HepG2 (cell line): ENCODE measurements around the gene ABHD1. TPM values are rescaled to one million over a fixed set of nuclear protein-coding genes. Genes with fewer than 3 reads are reported as not detected.
A peak's percentile ranks its signal among the peaks of the same experiment; 100 is the strongest.

Experiments used
- ATF1 ChIP-seq: IDR thresholded peaks from 2 replicates; pipeline ENCODE4 v1.6.1; 2016; ENCODE audit warnings: mild to moderate bottlenecking, control low read depth
- HMG20A ChIP-seq: IDR thresholded peaks from 2 replicates; pipeline ENCODE4 v1.6.1; 2016; ENCODE audit warnings: borderline replicate concordance
- HNF4A ChIP-seq: sonication (generic); formaldehyde crosslinking; IDR thresholded peaks from 2 replicates; pipeline ENCODE4 v1.4.0; 2020; ENCODE audit warnings: missing genetic modification reagents
- NR2F6 ChIP-seq, 2 experiments: IDR thresholded peaks; 2 replicates each; pipeline ENCODE4 v1.6.1; 2016; ENCODE audit warnings: antibody characterized with exemption in 1 of 2, mild to moderate bottlenecking in 1 of 2
- POLR2A ChIP-seq, 2 experiments: IDR thresholded peaks; 2 replicates each; pipeline ENCODE4 v1.6.1; 2011; ENCODE audit warnings: low read depth in 2 of 2, low read length in 2 of 2, mild to moderate bottlenecking in 1 of 2, moderate library complexity in 1 of 2; ENCODE audit not compliant: insufficient read depth in 1 of 2
- PTBP1 ChIP-seq: fragments of 200-400 bp; formaldehyde crosslinking; IDR thresholded peaks from 2 replicates; pipeline ENCODE4 v1.6.1; 2018; ENCODE audit warnings: low read length, low read depth; ENCODE audit not compliant: poor library complexity, severe bottlenecking
- SAP130 ChIP-seq: IDR thresholded peaks from 2 replicates; pipeline ENCODE4 v1.6.1; 2016; ENCODE audit warnings: low read depth
- ZNF773 ChIP-seq: sonication (generic); formaldehyde crosslinking; IDR thresholded peaks from 2 replicates; pipeline ENCODE4 v1.4.0; 2020; ENCODE audit warnings: missing genetic modification reagents, borderline replicate concordance
- polyA plus RNA-seq, 8 experiments: library from polyadenylated mRNA; depleted of rRNA in 3 of 8; stranded (reverse) in 7 of 8; unstranded in 1 of 8; fragments of >200 nt; fragmentation: Illumina TruSeq in 4 of 8; extraction: Trizol in 4 of 8; gene quantifications; 2 replicates each; pipeline versions ENCODE4 v1.2.1 to v1.2.3, GENCODE V29; 2011 to 2016; ENCODE audit warnings: low read depth in 4 of 8, missing spikeins in 1 of 8, mixed read lengths in 1 of 8; ENCODE audit not compliant: insufficient read depth in 1 of 8
- total RNA-seq, 5 experiments: library from RNA; depleted of rRNA; stranded (reverse); fragments of >200 nt; fragmentation: Illumina TruSeq; extraction: Trizol; gene quantifications; 2 replicates each; pipeline ENCODE4 v1.2.3, GENCODE V29; 2016; ENCODE audit warnings: low read depth in 1 of 5
- TF ChIP-seq, protein P1 (sequence below): sonication (generic); formaldehyde crosslinking; IDR thresholded peaks from 2 replicates; pipeline ENCODE4 v1.5.1; 2020; ENCODE audit warnings: mild to moderate bottlenecking, missing genetic modification reagents, borderline replicate concordance
- TF ChIP-seq, protein P2 (sequence below): sonication (generic); formaldehyde crosslinking; IDR thresholded peaks from 2 replicates; pipeline ENCODE4 v1.9.0; 2022; ENCODE audit warnings: missing genetic modification reagents, mild to moderate bottlenecking, borderline replicate concordance
- TF ChIP-seq, protein P3 (sequence below): sonication (generic); formaldehyde crosslinking; IDR thresholded peaks from 2 replicates; pipeline ENCODE4 v1.9.0; 2021; ENCODE audit warnings: mild to moderate bottlenecking, missing genetic modification reagents
- TF ChIP-seq, protein P4 (sequence below): IDR thresholded peaks from 2 replicates; pipeline ENCODE4 v1.4.0; 2020; ENCODE audit warnings: mild to moderate bottlenecking, missing genetic modification reagents

Gene ABHD1
- total and polyA plus RNA-seq, 2 of the 13 experiments (the other 11 are each of a cell fraction or from before 2014, with no cell fraction given): 0.04 to 0.81 TPM

GRCh38 chr2:27126252-27126710 is 2.7 kb downstream of the ABHD1 start (continued):
- TF ChIP-seq, protein P1, sequence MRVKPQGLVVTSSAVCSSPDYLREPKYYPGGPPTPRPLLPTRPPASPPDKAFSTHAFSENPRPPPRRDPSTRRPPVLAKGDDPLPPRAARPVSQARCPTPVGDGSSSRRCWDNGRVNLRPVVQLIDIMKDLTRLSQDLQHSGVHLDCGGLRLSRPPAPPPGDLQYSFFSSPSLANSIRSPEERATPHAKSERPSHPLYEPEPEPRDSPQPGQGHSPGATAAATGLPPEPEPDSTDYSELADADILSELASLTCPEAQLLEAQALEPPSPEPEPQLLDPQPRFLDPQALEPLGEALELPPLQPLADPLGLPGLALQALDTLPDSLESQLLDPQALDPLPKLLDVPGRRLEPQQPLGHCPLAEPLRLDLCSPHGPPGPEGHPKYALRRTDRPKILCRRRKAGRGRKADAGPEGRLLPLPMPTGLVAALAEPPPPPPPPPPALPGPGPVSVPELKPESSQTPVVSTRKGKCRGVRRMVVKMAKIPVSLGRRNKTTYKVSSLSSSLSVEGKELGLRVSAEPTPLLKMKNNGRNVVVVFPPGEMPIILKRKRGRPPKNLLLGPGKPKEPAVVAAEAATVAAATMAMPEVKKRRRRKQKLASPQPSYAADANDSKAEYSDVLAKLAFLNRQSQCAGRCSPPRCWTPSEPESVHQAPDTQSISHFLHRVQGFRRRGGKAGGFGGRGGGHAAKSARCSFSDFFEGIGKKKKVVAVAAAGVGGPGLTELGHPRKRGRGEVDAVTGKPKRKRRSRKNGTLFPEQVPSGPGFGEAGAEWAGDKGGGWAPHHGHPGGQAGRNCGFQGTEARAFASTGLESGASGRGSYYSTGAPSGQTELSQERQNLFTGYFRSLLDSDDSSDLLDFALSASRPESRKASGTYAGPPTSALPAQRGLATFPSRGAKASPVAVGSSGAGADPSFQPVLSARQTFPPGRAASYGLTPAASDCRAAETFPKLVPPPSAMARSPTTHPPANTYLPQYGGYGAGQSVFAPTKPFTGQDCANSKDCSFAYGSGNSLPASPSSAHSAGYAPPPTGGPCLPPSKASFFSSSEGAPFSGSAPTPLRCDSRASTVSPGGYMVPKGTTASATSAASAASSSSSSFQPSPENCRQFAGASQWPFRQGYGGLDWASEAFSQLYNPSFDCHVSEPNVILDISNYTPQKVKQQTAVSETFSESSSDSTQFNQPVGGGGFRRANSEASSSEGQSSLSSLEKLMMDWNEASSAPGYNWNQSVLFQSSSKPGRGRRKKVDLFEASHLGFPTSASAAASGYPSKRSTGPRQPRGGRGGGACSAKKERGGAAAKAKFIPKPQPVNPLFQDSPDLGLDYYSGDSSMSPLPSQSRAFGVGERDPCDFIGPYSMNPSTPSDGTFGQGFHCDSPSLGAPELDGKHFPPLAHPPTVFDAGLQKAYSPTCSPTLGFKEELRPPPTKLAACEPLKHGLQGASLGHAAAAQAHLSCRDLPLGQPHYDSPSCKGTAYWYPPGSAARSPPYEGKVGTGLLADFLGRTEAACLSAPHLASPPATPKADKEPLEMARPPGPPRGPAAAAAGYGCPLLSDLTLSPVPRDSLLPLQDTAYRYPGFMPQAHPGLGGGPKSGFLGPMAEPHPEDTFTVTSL (CRISPR knock-in tag): peak; percentile 49; the same call in 1 of the 2 replicates
- TF ChIP-seq HNF4A (CRISPR knock-in tag) (peak; percentile 89), ATF1 (CRISPR knock-in tag) (no peak), PTBP1 (no peak), NR2F6 (IDR thresholded peaks at IDR 0.05) (no peak), NR2F6 (CRISPR knock-in tag; IDR thresholded peaks at IDR 0.05) (0 out of 2 replicates have a peak, but pooled peaks have one; percentile 6), HMG20A (CRISPR knock-in tag) (peak; percentile 23), SAP130 (peak; percentile 34; the same call in 1 of the 2 replicates), POLR2A (IDR thresholded peaks at IDR 0.05; ENCODE audit: insufficient read depth in 1 of 2, low read depth in 2 of 2, low read length in 2 of 2) (peak in 1 of 2 experiments; percentile 5; a peak in 1 of 4 replicates), ZNF773 (CRISPR knock-in tag) (no peak)
- TF ChIP-seq, protein P2, sequence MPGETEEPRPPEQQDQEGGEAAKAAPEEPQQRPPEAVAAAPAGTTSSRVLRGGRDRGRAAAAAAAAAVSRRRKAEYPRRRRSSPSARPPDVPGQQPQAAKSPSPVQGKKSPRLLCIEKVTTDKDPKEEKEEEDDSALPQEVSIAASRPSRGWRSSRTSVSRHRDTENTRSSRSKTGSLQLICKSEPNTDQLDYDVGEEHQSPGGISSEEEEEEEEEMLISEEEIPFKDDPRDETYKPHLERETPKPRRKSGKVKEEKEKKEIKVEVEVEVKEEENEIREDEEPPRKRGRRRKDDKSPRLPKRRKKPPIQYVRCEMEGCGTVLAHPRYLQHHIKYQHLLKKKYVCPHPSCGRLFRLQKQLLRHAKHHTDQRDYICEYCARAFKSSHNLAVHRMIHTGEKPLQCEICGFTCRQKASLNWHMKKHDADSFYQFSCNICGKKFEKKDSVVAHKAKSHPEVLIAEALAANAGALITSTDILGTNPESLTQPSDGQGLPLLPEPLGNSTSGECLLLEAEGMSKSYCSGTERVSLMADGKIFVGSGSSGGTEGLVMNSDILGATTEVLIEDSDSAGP (CRISPR knock-in tag): no peak
- TF ChIP-seq, protein P3, sequence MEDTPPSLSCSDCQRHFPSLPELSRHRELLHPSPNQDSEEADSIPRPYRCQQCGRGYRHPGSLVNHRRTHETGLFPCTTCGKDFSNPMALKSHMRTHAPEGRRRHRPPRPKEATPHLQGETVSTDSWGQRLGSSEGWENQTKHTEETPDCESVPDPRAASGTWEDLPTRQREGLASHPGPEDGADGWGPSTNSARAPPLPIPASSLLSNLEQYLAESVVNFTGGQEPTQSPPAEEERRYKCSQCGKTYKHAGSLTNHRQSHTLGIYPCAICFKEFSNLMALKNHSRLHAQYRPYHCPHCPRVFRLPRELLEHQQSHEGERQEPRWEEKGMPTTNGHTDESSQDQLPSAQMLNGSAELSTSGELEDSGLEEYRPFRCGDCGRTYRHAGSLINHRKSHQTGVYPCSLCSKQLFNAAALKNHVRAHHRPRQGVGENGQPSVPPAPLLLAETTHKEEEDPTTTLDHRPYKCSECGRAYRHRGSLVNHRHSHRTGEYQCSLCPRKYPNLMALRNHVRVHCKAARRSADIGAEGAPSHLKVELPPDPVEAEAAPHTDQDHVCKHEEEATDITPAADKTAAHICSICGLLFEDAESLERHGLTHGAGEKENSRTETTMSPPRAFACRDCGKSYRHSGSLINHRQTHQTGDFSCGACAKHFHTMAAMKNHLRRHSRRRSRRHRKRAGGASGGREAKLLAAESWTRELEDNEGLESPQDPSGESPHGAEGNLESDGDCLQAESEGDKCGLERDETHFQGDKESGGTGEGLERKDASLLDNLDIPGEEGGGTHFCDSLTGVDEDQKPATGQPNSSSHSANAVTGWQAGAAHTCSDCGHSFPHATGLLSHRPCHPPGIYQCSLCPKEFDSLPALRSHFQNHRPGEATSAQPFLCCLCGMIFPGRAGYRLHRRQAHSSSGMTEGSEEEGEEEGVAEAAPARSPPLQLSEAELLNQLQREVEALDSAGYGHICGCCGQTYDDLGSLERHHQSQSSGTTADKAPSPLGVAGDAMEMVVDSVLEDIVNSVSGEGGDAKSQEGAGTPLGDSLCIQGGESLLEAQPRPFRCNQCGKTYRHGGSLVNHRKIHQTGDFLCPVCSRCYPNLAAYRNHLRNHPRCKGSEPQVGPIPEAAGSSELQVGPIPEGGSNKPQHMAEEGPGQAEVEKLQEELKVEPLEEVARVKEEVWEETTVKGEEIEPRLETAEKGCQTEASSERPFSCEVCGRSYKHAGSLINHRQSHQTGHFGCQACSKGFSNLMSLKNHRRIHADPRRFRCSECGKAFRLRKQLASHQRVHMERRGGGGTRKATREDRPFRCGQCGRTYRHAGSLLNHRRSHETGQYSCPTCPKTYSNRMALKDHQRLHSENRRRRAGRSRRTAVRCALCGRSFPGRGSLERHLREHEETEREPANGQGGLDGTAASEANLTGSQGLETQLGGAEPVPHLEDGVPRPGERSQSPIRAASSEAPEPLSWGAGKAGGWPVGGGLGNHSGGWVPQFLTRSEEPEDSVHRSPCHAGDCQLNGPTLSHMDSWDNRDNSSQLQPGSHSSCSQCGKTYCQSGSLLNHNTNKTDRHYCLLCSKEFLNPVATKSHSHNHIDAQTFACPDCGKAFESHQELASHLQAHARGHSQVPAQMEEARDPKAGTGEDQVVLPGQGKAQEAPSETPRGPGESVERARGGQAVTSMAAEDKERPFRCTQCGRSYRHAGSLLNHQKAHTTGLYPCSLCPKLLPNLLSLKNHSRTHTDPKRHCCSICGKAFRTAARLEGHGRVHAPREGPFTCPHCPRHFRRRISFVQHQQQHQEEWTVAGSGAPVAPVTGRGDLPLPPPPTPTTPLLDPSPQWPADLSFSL (CRISPR knock-in tag): no peak
- TF ChIP-seq, protein P4, sequence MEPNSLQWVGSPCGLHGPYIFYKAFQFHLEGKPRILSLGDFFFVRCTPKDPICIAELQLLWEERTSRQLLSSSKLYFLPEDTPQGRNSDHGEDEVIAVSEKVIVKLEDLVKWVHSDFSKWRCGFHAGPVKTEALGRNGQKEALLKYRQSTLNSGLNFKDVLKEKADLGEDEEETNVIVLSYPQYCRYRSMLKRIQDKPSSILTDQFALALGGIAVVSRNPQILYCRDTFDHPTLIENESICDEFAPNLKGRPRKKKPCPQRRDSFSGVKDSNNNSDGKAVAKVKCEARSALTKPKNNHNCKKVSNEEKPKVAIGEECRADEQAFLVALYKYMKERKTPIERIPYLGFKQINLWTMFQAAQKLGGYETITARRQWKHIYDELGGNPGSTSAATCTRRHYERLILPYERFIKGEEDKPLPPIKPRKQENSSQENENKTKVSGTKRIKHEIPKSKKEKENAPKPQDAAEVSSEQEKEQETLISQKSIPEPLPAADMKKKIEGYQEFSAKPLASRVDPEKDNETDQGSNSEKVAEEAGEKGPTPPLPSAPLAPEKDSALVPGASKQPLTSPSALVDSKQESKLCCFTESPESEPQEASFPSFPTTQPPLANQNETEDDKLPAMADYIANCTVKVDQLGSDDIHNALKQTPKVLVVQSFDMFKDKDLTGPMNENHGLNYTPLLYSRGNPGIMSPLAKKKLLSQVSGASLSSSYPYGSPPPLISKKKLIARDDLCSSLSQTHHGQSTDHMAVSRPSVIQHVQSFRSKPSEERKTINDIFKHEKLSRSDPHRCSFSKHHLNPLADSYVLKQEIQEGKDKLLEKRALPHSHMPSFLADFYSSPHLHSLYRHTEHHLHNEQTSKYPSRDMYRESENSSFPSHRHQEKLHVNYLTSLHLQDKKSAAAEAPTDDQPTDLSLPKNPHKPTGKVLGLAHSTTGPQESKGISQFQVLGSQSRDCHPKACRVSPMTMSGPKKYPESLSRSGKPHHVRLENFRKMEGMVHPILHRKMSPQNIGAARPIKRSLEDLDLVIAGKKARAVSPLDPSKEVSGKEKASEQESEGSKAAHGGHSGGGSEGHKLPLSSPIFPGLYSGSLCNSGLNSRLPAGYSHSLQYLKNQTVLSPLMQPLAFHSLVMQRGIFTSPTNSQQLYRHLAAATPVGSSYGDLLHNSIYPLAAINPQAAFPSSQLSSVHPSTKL (CRISPR knock-in tag): peak; percentile 48; the same call in 1 of the 2 replicates
